Measurements from ENCODE around the gene ZSWIM6. TPM values are rescaled to one million over a fixed set of nuclear protein-coding genes. Genes with fewer than 3 reads are reported as not detected.

The ZSWIM6 gene
- total RNA-seq, 1 donor from 2014 or later: 5.7 TPM

- Histone ChIP-seq H3K4me1 (no peaks in the 10 kb centered on the region), H3K27ac (replicated peaks) (no peak overlapping the region), H3K9me3 (replicated peaks) (no peaks in the 10 kb centered on the region), H3K27me3 (ENCODE audit: low read depth) (no peaks in the 10 kb centered on the region), H3K36me3 (no peaks in the 10 kb centered on the region), H3K4me3 (no peak overlapping the region)
- no peak for DNase-seq
- no peak for TF ChIP-seq CTCF (IDR thresholded peaks at IDR 0.05; ENCODE audit: borderline replicate concordance)
- intact Hi-C loops (cut with micrococcal nuclease): no loop called here
Observed at GRCh38 chr5:61311836-61312808, 19.9 kb upstream of the ZSWIM6 start.

GRCh38 chr5:61313960-61314681, 17.9 kb upstream of the ZSWIM6 start:
- intact Hi-C loops (cut with micrococcal nuclease): no loop called here
- peaks cover 6% of the 10 kb centered on the region for H3K4me1 ChIP-seq
- DNase-seq: no peak
- no peak for TF ChIP-seq CTCF (IDR thresholded peaks at IDR 0.05; ENCODE audit: borderline replicate concordance)
- H3K9me3 ChIP-seq (replicated peaks): no peaks in the 10 kb centered on the region
- no peak overlapping the region for H3K4me3 ChIP-seq
- H3K36me3 ChIP-seq: no peaks in the 10 kb centered on the region
- H3K27me3 ChIP-seq (ENCODE audit: low read depth): no peaks in the 10 kb centered on the region
- no peak overlapping the region for H3K27ac ChIP-seq (replicated peaks)

GRCh38 chr5:61318376-61318775, 13.7 kb upstream of the ZSWIM6 start:
- Histone ChIP-seq H3K4me3 (no peak overlapping the region), H3K4me1 (peaks cover 18% of the 10 kb centered on the region), H3K9me3 (replicated peaks) (no peaks in the 10 kb centered on the region), H3K27me3 (ENCODE audit: low read depth) (no peaks in the 10 kb centered on the region), H3K27ac (replicated peaks) (peak overlapping the region; percentile 47), H3K36me3 (no peaks in the 10 kb centered on the region)
- no peak for TF ChIP-seq CTCF (IDR thresholded peaks at IDR 0.05; ENCODE audit: borderline replicate concordance)
- intact Hi-C loops (cut with micrococcal nuclease): no loop called here
- no peak for DNase-seq

- TF ChIP-seq CTCF (IDR thresholded peaks at IDR 0.05; ENCODE audit: borderline replicate concordance): no peak
- peaks cover 18% of the 10 kb centered on the region for H3K4me1 ChIP-seq
- H3K27ac ChIP-seq (replicated peaks): peak overlapping the region; percentile 47
- no peak for DNase-seq
- no peaks in the 10 kb centered on the region for H3K36me3 ChIP-seq
- intact Hi-C loops (cut with micrococcal nuclease): loop anchor here (10.0 kb wide), 1 partner anchor 145 kb away; no protein-coding TSS in a partner anchor
- H3K9me3 ChIP-seq (replicated peaks): no peaks in the 10 kb centered on the region
- no peaks in the 10 kb centered on the region for H3K27me3 ChIP-seq (ENCODE audit: low read depth)
- H3K4me3 ChIP-seq: peak overlapping the region; percentile 29
Observed at GRCh38 chr5:61319388-61320146, 12.5 kb upstream of the ZSWIM6 start.

GRCh38 chr5:61320860-61321259, 11.2 kb upstream of the ZSWIM6 start:
- TF ChIP-seq CTCF (IDR thresholded peaks at IDR 0.05; ENCODE audit: borderline replicate concordance): no peak
- no peaks in the 10 kb centered on the region for H3K27me3 ChIP-seq (ENCODE audit: low read depth)
- no peak overlapping the region for H3K4me3 ChIP-seq
- DNase-seq: no peak
- H3K36me3 ChIP-seq: no peaks in the 10 kb centered on the region
- H3K9me3 ChIP-seq (replicated peaks): no peaks in the 10 kb centered on the region
- H3K4me1 ChIP-seq: peaks cover 18% of the 10 kb centered on the region
- peak overlapping the region; percentile 47 for H3K27ac ChIP-seq (replicated peaks)
- intact Hi-C loops (cut with micrococcal nuclease): loop anchor here (10.0 kb wide), 1 partner anchor 146 kb away; no protein-coding TSS in a partner anchor

All from left ventricle myocardium inferior (tissue), 1 donor.